Measurements from ENCODE around the gene IPO4. TPM values are rescaled to one million over a fixed set of nuclear protein-coding genes. Genes with fewer than 3 reads are reported as not detected.

IPO4 gene
- total RNA-seq, 1 donor from 2014 or later: 12.6 TPM

- no peak for DNase-seq (ENCODE audit: low spot score in 2 of 2)
- no peak for FAIRE-seq
Observed at GRCh38 chr14:24150061-24150460, 38.6 kb downstream of the IPO4 start.

GRCh38 chr14:24149302-24149969 is 39.2 kb downstream of the IPO4 start:
- DNase-seq (ENCODE audit: low spot score in 2 of 2) (no peak), FAIRE-seq (no peak)

- FAIRE-seq (no peak), DNase-seq (ENCODE audit: low spot score in 2 of 2) (peak in 1 of 2 donors; percentile 38)
Observed at GRCh38 chr14:24147761-24148428, 40.7 kb downstream of the IPO4 start.

GRCh38 chr14:24146978-24147760 is 41.4 kb downstream of the IPO4 start, which contains the start of gene RNF31:
TSS of gene RNF31 (plus strand) at chr14:24147498. CDS start at chr14:24147699, 201 bp downstream.
- DNase-seq (ENCODE audit: low spot score in 2 of 2): peak; percentile 97 to 98
- FAIRE-seq: peak; percentile 42

- FAIRE-seq (no peak), DNase-seq (ENCODE audit: low spot score in 2 of 2) (peak; percentile 84 to 89)
Observed at GRCh38 chr14:24146453-24146977, 42.1 kb downstream of the IPO4 start, which contains the start of gene PSME2. TSS of gene PSME2 (minus strand) at chr14:24146610. CDS start at chr14:24146581, 29 bp downstream.

- DNase-seq (ENCODE audit: low spot score in 2 of 2) (no peak), FAIRE-seq (no peak)
Observed at GRCh38 chr14:24145690-24146452, 42.7 kb downstream of the IPO4 start.

- DNase-seq (ENCODE audit: low spot score in 2 of 2): no peak
Observed at GRCh38 chr14:24145219-24145618, 43.4 kb downstream of the IPO4 start.

GRCh38 chr14:24144451-24144850 is 44.2 kb downstream of the IPO4 start:
- no peak for DNase-seq (ENCODE audit: low spot score in 2 of 2)
- no peak for FAIRE-seq

More at GRCh38 chr14:24145219-24145618, 43.4 kb downstream of the IPO4 start:
- FAIRE-seq: no peak

GRCh38 chr14:24143511-24143910 is 45.1 kb downstream of the IPO4 start:
- FAIRE-seq (no peak), DNase-seq (ENCODE audit: low spot score in 2 of 2) (no peak)

GRCh38 chr14:24141097-24141880 is 47.3 kb downstream of the IPO4 start, which contains the start of gene EMC9:
TSS of gene EMC9 (minus strand) at chr14:24141591. CDS start at chr14:24141304, 287 bp downstream.
- DNase-seq (ENCODE audit: low spot score in 2 of 2) (peak; percentile 98), FAIRE-seq (no peak)

- FAIRE-seq (no peak), DNase-seq (ENCODE audit: low spot score in 2 of 2) (no peak)
Observed at GRCh38 chr14:24139272-24139934, 49.2 kb downstream of the IPO4 start.

- no peak for FAIRE-seq
Observed at GRCh38 chr14:24138396-24139271, 50.0 kb downstream of the IPO4 start.

GRCh38 chr14:24137529-24138395 is 50.9 kb downstream of the IPO4 start:
- DNase-seq (ENCODE audit: low spot score in 2 of 2) (no peak), FAIRE-seq (no peak)

More at GRCh38 chr14:24138396-24139271, 50.0 kb downstream of the IPO4 start:
- DNase-seq (ENCODE audit: low spot score in 2 of 2): no peak

- no peak for DNase-seq (ENCODE audit: low spot score in 2 of 2)
- FAIRE-seq: no peak
Observed at GRCh38 chr14:24136684-24137528, 51.7 kb downstream of the IPO4 start.

- FAIRE-seq (no peak), DNase-seq (ENCODE audit: low spot score in 2 of 2) (peak; percentile 96 to 97)
Observed at GRCh38 chr14:24135834-24136683, 52.6 kb downstream of the IPO4 start, which contains the start of gene PSME1. TSS of gene PSME1 (plus strand) at chr14:24136194. CDS start at chr14:24136263, 69 bp downstream.
